PC-9 (cell line): ENCODE results near the gene MICAL2. TPM values are rescaled to one million over a fixed set of nuclear protein-coding genes. Genes with fewer than 3 reads are reported as not detected.

Experiments
- BruUV-seq: library from RNA; stranded (reverse); fragments of 400-500 nt; replicated peaks from 2 replicates; lab custom pipeline; 2021; lab: Mats Ljungman, UMichigan
- CTCF ChIA-PET: fragments of 300-600 bp; sonication (Branson Sonifier 250); formaldehyde crosslinking; loops from one replicate; lab custom pipeline; 2022; ENCODE audit warnings: antibody characterized with exemption; lab: Charles Lee
- POLR2A ChIA-PET: fragments of 300-600 bp; sonication (Branson Sonifier 250); formaldehyde crosslinking; loops from one replicate; lab custom pipeline; 2022; ENCODE audit warnings: antibody characterized with exemption; ENCODE audit not compliant: unreplicated experiment; lab: Charles Lee
- DNase-seq, 2 experiments: peaks; one replicate each; pipeline versions ENCODE4 v3.0.0 to v3.0.0-alpha.2; 2015 to 2022; ENCODE audit warnings: mixed read lengths in 1 of 2
- H2AFZ ChIP-seq: fragments of 200-600 bp; sonication (generic); 2 replicates; pipeline ENCODE4 v1.8.1; 2017; ENCODE audit warnings: antibody characterized with exemption
- H3F3A ChIP-seq: fragments of 200-600 bp; sonication (generic); 2 replicates; pipeline ENCODE4 v1.8.1; 2017; ENCODE audit warnings: antibody characterized with exemption, mild to moderate bottlenecking, low read depth; ENCODE audit not compliant: insufficient read depth
- H3K27ac ChIP-seq: fragments of 200-600 bp; sonication (generic); 2 replicates; pipeline ENCODE4 v1.6.1; 2016; ENCODE audit warnings: mixed run types
- H3K27me3 ChIP-seq: fragments of 200-600 bp; sonication (generic); 2 replicates; pipeline ENCODE4 v1.6.1; 2016; ENCODE audit warnings: low read depth, mixed run types; ENCODE audit not compliant: insufficient read depth
- H3K36me3 ChIP-seq: fragments of 200-600 bp; sonication (generic); 2 replicates; pipeline ENCODE4 v1.6.1; 2016; ENCODE audit warnings: low read depth, mixed run types
- H3K4me1 ChIP-seq: fragments of 200-600 bp; sonication (generic); replicated peaks from 2 replicates; pipeline ENCODE4 v1.6.1; 2016; ENCODE audit warnings: mixed run types; ENCODE audit not compliant: insufficient read depth
- H3K4me2 ChIP-seq: fragments of 200-600 bp; sonication (generic); 2 replicates; pipeline ENCODE4 v1.6.1; 2017; ENCODE audit warnings: mixed run types
- H3K4me3 ChIP-seq: fragments of 200-600 bp; sonication (generic); 2 replicates; pipeline ENCODE4 v1.6.1; 2016; ENCODE audit warnings: mixed run types
- H3K79me2 ChIP-seq: fragments of 200-600 bp; sonication (generic); 2 replicates; pipeline ENCODE4 v1.6.1; 2017; ENCODE audit warnings: low read depth, mixed run types
- H3K9me2 ChIP-seq: fragments of 200-600 bp; sonication (generic); 2 replicates; pipeline ENCODE4 v1.8.1; 2017; ENCODE audit warnings: mild to moderate bottlenecking; ENCODE audit not compliant: insufficient read depth
- H3K9me3 ChIP-seq: fragments of 200-600 bp; sonication (generic); 2 replicates; pipeline ENCODE4 v1.8.1; 2016; ENCODE audit warnings: low read depth; ENCODE audit not compliant: insufficient read depth
- H4K20me1 ChIP-seq: fragments of 200-600 bp; sonication (generic); 2 replicates; pipeline ENCODE4 v1.8.1; 2017; ENCODE audit not compliant: insufficient read depth
- CTCF ChIP-seq: fragments of 200-600 bp; sonication (generic); conservative IDR thresholded peaks from 2 replicates; pipeline ENCODE4 v1.6.1; 2017; ENCODE audit warnings: mixed run types, antibody characterized with exemption, mild to moderate bottlenecking, moderate library complexity
- EZH2 ChIP-seq: fragments of 200-600 bp; sonication (generic); IDR thresholded peaks from 2 replicates; pipeline ENCODE4 v1.8.0; 2017; ENCODE audit warnings: antibody characterized with exemption, low read depth
- intact Hi-C: fragments of 100-400 bp; cut with micrococcal nuclease; formaldehyde crosslinking; loops from one replicate; pipeline ENCODE4 v1.10.0; 2022; ENCODE audit not compliant: unreplicated experiment
- total RNA-seq: library from RNA; stranded (reverse); gene quantifications from 2 replicates; pipeline ENCODE4 v1.2.3, GENCODE V29; 2021

MICAL2 gene
- total RNA-seq, 1 experiment from 2014 or later: 32.4 TPM

GRCh38 chr11:12272821-12273617, 162.6 kb downstream of the MICAL2 start:
- H3K27me3 ChIP-seq: no peaks in the 10 kb centered on the region
- H3K4me3 ChIP-seq: no peak overlapping the region
- no peaks in the 10 kb centered on the region for H3K4me1 ChIP-seq
- no TSS peak for BruUV-seq
- ChIA-PET POLR2A (no interaction called here), CTCF (no interaction called here)
- H3K9me3 ChIP-seq: no peaks in the 10 kb centered on the region
- no peak overlapping the region for H3K27ac ChIP-seq
- TF ChIP-seq CTCF (no peak), EZH2 (no peak)
- H2AFZ ChIP-seq: no peak overlapping the region
- no peaks in the 10 kb centered on the region for H3K9me2 ChIP-seq
- no peaks in the 10 kb centered on the region for H3F3A ChIP-seq
- no peak for DNase-seq
- no peaks in the 10 kb centered on the region for H3K36me3 ChIP-seq
- H4K20me1 ChIP-seq: no peaks in the 10 kb centered on the region
- H3K79me2 ChIP-seq: no peaks in the 10 kb centered on the region
- intact Hi-C loops: no loop called here
- H3K4me2 ChIP-seq: no peak overlapping the region

- Histone ChIP-seq H3K27me3 (no peaks in the 10 kb centered on the region), H3K9me3 (no peaks in the 10 kb centered on the region), H4K20me1 (no peaks in the 10 kb centered on the region), H3K9me2 (no peaks in the 10 kb centered on the region), H3K4me2 (no peak overlapping the region), H2AFZ (no peak overlapping the region), H3F3A (no peaks in the 10 kb centered on the region), H3K4me3 (no peak overlapping the region), H3K36me3 (no peaks in the 10 kb centered on the region), H3K79me2 (no peaks in the 10 kb centered on the region), H3K4me1 (no peaks in the 10 kb centered on the region), H3K27ac (no peak overlapping the region)
- intact Hi-C loops: no loop called here
- DNase-seq: no peak
- BruUV-seq: no TSS peak
- POLR2A ChIA-PET: no interaction called here
- TF ChIP-seq CTCF (no peak), EZH2 (no peak)
- CTCF ChIA-PET: no interaction called here
Observed at GRCh38 chr11:12273618-12273995, 163.2 kb downstream of the MICAL2 start.

- Histone ChIP-seq H3K4me1 (no peaks in the 10 kb centered on the region), H3K4me2 (no peak overlapping the region), H3K4me3 (no peak overlapping the region), H3F3A (no peaks in the 10 kb centered on the region), H3K9me3 (no peaks in the 10 kb centered on the region), H4K20me1 (no peaks in the 10 kb centered on the region), H3K27me3 (no peaks in the 10 kb centered on the region), H3K79me2 (no peaks in the 10 kb centered on the region), H2AFZ (no peak overlapping the region), H3K27ac (no peak overlapping the region), H3K9me2 (no peaks in the 10 kb centered on the region), H3K36me3 (no peaks in the 10 kb centered on the region)
- intact Hi-C loops: no loop called here
- POLR2A ChIA-PET: no interaction called here
- CTCF ChIA-PET: no interaction called here
- no peak for DNase-seq
- BruUV-seq: no TSS peak
- TF ChIP-seq CTCF: no peak
- TF ChIP-seq EZH2: no peak
Observed at GRCh38 chr11:12274056-12274455, 163.7 kb downstream of the MICAL2 start.
